Hypothalamus (tissue), 51 donors: ENCODE data around the gene NELL1.

Experiments
- DNase-seq, 51 donors: peaks; one replicate each; lab custom pipeline; 2025; lab: John Stamatoyannopoulos, UW

NELL1 gene

DNA sequence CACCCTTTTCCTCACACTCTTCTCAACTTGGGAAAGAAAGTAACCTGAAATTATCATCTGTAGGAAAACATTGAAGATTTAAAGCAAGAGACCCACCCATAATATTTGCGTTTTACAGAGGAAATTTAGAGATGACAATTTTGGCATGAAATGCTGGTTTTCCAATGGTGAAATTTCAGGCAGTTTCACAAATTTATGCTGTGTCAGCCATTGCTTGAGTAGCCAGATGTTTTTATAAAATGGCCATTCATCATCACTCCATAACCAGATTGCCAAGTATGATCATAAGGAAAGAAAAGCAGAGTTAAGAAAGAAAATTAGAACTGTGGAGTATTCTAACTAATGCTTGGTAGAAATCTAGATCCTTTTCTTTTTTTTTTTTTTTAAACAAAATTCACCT is 732.9 kb downstream of the NELL1 start:
- DNase-seq, result no peak

DNA sequence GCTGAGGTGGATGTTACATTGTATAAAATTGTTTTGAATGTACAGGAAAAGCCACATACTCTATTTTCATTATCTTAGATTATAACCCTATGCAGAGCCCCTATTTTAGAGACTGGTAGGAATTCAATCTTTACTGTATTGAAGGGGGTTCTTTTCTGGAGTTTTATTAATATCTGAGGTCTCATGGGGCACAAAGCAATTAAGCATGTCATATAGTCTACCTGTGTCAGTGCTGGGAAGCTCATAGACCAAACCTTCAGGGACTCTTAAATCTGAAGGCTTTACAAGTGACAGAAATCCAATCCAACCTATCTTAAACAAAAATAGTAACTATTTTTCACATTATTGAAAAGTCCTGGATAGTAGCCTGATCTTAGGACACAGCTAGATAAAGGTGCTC is 733.7 kb downstream of the NELL1 start:
- DNase-seq, result no peak

DNA sequence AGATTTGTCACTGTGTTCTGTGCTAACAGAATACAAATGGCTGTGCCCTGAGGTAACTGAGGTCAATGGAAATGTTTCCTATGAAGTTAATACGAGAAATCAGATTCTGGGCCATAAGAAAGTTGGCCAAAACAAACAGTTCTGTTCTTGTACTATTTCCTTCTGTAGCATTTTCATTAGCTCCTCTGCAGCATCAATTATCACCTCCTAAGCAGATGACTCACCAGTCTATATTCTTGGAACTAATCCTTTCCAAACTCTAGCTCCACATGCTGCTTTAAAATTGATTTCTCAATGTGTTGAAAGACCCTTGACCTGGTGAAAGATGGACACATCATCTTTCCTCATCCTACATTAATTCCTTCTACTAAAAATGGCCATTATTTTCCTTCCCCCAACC is 736.0 kb downstream of the NELL1 start:
- DNase-seq, result no peak

- no peak for DNase-seq
These were observed 741.1 kb downstream of the NELL1 start for GRCh38 chr11:21410513-21410912.

- no peak for DNase-seq
These were observed 741.7 kb downstream of the NELL1 start for GRCh38 chr11:21411104-21411503.

DNA sequence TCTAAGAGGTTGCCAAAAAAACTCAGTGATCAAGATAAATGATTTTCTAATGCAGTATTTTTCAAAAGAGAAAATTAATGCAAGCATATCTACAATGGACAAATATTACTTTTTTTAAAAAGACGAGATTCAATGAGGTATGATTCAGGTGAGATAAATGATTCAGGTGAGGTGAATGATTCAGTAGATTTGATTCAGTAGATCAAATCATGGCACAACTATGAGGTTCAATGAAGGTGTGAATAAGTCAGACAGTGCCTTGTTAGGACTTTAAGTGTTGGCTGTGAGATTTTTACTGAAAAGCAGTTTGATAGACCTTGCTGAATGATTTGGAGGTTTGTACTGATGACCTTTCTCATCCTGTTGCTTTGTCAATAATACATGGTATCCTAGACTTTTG is 742.2 kb downstream of the NELL1 start:
- no peak for DNase-seq

- no peak for DNase-seq
These were observed 743.4 kb downstream of the NELL1 start for GRCh38 chr11:21412652-21413383.

DNA sequence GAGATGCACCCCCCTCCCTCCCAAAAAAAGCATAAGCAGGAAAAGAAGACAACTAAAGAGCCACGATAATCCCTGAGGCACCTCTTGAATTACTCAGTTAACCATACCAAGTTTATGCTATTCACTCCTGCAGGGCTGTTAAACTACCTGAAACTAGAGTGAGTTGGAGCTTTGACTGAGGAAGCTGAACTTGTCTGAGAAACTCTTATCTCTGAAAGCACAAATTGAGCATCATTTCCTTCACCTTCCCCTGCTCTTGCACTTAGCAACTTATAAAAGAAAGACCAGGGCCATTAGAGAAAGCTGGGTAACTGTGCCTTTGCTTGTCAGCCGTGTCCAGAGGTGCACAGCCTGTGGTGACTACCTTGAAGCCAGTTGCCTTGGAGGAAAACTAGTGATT is 745.6 kb downstream of the NELL1 start:
- DNase-seq, result no peak

- no peak for DNase-seq
These were observed 746.2 kb downstream of the NELL1 start for GRCh38 chr11:21415606-21416005.

DNA sequence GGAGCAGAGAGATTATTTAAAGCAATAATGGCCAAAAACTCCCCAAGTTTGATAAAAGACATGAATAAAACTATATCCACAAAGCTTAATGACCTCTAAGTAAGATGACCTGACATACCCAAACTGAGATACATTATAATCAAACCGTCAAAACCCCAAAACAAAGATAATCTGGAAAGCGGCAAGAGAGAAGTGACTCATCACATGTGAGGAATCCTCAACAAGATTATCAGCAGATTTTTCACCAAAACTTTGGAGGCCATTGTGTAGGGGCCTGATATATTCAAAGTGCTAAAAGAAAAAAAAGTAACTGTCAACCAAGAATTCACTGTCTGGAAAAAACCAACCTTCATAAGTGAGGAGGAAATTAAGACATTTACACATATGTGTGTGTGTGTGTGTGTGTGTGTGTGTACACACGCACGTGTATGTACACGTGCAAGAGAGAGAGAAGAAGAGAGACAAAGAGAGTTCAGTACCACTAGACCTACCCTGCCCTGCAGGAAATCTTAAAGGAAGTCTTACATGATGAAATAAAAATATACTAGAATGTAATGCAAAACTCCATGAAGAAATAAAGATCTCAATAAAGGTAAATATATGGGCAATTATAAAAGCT is 752.4 kb downstream of the NELL1 start:
- DNase-seq, result no peak

DNA sequence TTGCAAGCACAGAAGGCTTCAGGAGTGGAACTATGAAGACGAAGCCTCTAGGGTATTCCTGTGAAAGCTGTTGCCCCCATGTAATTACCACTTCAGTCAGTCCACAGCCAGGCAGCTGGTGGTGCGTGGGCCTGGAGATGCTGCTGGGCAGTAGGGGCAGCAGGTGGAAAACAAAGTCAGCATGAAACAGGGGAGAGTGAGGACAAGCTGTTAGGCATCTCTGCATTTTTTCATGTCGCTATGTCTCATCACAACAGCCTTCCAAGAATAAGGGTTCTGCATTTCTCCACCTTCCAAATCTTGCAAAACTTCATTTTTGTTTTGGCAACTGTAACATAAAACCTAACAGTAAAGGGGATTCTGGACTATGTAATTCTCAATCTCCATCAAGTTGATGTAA is 757.5 kb downstream of the NELL1 start:
- DNase-seq, result no peak

DNA sequence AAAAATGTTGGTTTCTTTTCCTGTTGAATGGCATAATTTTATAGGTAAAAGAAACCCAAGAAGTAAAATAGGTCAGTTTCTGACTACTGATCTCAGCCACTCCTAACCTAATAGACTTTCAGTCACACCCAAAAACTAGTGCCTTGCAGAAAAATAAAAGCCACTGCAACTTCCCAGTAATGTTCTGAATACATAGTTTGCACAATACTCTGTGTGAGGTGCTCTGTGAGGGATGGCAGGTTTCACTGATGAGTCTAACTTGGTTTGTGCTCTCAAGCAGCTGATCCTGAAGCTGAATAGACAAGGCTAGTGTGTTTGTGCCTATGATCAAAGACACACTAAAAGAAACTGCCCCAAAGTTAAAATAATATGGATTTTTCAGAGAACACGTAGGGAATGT is 758.3 kb downstream of the NELL1 start:
- no peak for DNase-seq

DNA sequence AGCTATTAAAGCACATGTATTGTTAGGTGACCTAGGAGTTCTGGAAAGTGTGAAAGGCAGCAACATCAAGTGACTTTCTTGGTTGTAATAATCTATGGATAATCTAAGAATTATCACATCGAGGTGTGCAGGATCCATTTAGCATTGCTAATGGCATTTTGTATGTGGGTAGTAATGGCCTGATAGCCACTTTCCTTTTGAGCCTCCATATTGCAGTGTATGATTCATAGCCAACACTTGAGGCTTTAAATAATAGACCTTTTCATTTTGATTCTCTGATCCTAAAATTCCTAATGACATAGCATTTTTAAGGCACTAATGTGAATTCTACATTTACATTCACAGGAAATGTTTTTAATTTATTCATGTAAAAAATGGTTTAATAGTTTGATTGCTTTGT is 759.4 kb downstream of the NELL1 start:
- no peak for DNase-seq

DNA sequence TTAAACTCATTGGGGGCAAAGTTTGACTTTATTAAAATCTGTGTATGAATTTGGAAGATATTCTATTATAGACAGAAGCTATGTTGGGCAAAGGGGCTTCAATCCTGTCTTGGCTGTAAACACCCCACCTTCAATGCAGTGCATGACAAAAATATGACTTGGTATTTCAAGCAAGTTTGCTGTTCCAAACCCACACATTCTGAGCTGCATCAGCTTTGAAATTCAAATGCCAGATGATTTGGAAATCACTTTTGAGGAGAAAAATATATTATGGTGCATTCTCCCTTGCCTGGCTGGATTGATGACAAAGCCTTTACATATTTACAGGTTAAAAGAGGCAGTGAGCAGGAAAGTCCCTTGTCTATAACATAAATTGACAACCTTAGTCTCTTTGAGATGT is 760.0 kb downstream of the NELL1 start:
- no peak for DNase-seq

GRCh38 chr11:21430537-21430936 is 761.2 kb downstream of the NELL1 start:
- DNase-seq, result no peak

GRCh38 chr11:21446939-21447590 is 777.7 kb downstream of the NELL1 start:
- no peak for DNase-seq

DNA sequence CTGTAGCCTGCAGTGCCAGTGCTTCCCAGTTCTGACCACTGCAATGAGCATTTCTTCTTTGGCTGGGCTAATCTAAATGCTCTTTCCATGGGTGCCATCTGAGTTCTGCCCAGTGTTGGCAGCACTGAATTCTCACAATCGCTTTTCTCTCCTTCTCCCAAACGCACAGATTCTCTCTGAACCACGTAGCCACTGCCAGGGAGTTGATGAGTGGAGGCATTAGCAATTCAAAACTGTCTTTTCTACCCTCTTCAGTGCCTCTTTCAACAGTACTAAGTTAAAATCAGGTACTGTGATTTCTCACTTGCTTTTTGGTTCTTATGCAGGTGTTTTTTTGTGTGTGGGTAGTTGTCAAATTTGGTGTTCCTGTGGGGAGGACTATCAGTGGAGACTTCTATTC is 778.5 kb downstream of the NELL1 start:
- DNase-seq, result no peak

DNA sequence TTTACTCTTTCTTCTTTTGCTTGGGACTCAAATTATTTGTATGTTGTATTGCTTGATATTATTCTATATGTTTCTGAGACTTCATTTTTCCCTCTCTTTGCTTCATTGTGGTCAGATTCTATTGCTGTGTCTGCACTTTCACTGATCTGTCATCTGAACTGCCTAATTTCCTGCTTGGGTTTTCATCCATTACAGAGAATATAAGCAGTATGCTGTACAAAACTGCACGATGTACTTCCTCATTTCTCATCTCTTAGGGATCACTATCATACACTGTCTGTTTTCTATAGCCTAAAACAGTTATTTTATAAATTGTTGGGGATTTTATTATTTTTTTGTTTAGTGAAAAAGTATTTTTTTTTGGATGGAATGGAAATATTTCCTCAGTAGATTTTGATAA is 786.8 kb downstream of the NELL1 start:
- DNase-seq, result no peak

DNA sequence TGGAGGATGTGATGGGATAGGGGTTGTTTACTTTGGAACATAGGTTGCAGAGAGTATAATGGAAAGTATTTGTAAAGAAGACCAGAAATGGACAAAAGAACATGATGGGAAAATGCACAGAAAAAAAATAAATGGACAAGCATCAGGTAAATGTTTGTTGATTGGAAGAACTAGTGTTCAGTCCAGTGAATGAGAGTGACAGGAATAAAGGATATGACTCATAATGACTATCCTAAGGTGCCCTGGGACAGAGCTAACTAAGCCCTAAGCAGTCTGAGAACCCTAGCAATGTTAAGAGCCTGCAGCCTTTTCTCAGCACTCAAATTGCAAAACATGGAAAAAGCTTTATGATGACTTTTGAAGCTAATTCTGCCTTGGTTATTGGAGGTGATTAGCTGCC is 790.7 kb downstream of the NELL1 start:
- DNase-seq, result no peak

GRCh38 chr11:21461701-21462100 is 792.3 kb downstream of the NELL1 start:
- DNase-seq, result no peak

- DNase-seq, result no peak
These were observed 795.3 kb downstream of the NELL1 start for GRCh38 chr11:21464601-21465193.

GRCh38 chr11:21465203-21465602 is 795.8 kb downstream of the NELL1 start:
- no peak for DNase-seq
